ENCODE measurements around the gene MGAT5.

The MGAT5 gene

DNA sequence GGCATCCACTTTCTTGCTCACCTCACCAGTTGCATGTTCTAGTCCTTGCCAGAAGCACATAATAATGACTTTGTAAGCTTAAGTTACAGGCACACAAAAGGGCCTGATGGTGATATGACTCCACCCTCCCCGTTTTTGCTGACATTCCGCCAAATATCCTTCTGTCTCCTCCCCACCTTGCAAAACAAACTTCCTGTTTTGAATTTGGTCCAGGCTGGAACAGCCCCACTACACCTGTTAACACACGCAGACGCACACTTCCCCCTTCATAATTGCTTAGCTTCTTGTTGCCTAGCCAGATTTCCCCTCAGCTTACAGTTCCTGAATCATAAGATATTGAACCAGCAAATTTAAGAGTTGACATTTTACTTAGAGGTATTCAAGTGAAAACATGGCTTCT, at the start of gene MGAT5:
Gene MGAT5, plus strand, starts transcription at position 269 of the 400 bp plus-strand sequence. CDS start 332 bp downstream, outside the sequence.
- in situ Hi-C loops (cut with HindIII; ENCODE audit: low sequenced_read_pairs), result no loop called here

GRCh38 chr2:134205087-134205486, 48.8 kb upstream of the MGAT5 start:
- in situ Hi-C loops (cut with HindIII; ENCODE audit: low sequenced_read_pairs), result loop anchor here (25.0 kb wide), 1 partner anchor 318 kb away; no protein-coding TSS in a partner anchor

DNA sequence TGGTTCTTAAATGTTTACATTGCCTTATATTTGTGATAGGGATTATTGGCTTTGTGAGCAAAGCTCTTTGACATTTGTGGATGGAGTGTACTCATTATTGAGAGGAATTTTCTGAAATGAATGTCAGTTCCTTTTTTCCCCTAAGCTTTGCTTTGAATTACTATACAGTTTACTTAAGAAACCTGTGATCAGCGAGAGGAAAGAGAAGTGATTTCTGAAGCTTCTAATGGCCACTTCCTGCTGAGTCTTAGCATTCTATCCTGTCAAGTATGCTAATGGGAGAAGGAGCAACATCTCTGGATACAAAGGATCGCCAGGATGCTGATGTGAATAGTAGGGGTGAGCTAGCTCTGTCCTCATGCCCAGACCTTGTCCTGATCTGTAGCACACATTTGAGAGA, 47.8 kb upstream of the MGAT5 start:
- in situ Hi-C loops (cut with HindIII; ENCODE audit: low sequenced_read_pairs), result loop anchor here (25.0 kb wide), 1 partner anchor 319 kb away; no protein-coding TSS in a partner anchor

DNA sequence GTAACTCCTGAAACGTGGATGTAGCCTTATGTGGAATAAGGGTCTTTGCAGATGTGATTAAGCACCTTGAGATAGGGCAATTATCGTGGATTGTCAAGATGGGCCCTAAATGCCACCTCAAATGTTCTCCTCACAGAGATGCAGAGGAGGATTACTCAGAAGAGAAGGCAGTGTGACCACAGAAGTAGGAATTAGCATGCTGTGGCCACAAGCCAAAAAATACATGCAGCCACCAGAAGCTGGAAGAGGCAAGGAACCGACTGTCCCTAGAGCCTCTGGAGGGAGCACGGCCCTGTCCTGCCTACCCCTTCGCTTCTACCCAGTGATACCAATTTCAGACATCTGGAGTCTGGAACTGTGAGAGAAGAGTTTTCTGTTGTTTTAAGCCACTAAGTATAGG, 47.3 kb upstream of the MGAT5 start:
- in situ Hi-C loops (cut with HindIII; ENCODE audit: low sequenced_read_pairs), result loop anchor here (25.0 kb wide), 1 partner anchor 319 kb away; no protein-coding TSS in a partner anchor

DNA sequence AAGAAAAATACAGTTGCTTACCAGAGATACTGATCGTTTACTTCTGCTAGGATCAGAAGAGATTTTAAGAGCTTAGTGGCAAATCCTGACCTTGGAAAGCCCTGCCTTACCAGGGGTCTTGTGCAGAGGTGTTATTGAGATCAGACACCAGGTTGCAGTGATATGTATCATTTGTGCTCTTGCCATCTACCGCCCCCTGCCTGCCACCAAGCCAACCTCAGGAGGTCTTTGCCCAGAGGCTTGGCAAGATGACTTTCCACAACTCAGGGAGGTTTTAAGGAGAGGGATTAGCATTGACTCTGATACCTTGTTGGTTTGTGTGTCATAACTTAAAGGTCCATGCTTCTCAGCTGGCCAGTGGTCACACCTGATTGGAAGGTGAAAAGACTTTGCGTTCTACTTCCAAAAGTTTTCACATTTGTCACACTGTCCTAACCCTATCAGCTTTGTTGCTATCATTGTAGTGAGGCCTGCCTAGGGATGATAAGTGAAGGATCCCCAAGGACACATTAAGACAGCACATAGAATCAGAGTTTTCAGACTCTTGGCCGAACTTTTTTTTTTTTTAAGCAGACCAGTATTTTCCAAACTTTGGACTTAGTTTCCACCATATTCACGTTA, 46.2 kb upstream of the MGAT5 start:
- in situ Hi-C loops (cut with HindIII; ENCODE audit: low sequenced_read_pairs), result loop anchor here (25.0 kb wide), 1 partner anchor 320 kb away; no protein-coding TSS in a partner anchor

DNA sequence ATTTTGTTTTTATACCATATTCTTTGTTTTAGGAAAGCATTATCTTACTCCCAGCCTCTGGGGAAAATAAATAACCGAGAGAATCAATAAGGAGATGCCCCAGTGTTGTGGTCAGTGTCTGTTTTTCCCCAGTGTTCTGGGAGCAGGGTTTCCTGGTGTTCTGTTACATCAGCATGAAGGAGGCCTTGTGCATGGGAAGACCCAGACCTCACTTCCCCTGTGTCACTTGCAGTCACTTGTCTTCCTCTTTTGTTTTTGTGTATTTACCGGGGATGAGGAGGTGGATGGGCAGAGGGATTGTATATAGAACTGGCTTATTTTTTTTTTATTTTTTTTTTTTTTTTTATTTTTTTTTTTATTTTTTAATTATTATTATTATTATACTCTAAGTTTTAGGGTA, 45.0 kb upstream of the MGAT5 start:
- in situ Hi-C loops (cut with HindIII; ENCODE audit: low sequenced_read_pairs), result loop anchor here (25.0 kb wide), 1 partner anchor 322 kb away; no protein-coding TSS in a partner anchor

DNA sequence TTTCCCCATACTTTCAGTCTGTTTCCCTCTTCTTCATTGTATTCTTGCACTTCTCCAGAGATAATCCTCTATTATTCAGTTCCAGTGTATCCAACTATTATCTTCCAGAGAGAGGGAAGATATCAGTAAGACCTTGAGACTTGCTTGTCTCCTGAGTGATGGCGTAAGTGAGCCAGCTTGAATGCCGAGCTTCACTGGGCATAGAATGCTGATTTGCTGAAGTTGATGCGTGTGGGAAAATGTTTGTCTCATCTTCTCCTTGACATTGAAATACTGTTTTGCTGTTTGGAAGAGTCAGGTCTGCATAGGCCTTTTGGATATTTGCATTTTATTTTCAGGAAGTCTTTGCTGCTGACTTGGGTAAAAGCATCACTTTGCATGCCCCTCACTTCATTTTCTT, 41.1 kb upstream of the MGAT5 start:
- in situ Hi-C loops (cut with HindIII; ENCODE audit: low sequenced_read_pairs), result loop anchor here (25.0 kb wide), 1 partner anchor 325 kb away; no protein-coding TSS in a partner anchor

DNA sequence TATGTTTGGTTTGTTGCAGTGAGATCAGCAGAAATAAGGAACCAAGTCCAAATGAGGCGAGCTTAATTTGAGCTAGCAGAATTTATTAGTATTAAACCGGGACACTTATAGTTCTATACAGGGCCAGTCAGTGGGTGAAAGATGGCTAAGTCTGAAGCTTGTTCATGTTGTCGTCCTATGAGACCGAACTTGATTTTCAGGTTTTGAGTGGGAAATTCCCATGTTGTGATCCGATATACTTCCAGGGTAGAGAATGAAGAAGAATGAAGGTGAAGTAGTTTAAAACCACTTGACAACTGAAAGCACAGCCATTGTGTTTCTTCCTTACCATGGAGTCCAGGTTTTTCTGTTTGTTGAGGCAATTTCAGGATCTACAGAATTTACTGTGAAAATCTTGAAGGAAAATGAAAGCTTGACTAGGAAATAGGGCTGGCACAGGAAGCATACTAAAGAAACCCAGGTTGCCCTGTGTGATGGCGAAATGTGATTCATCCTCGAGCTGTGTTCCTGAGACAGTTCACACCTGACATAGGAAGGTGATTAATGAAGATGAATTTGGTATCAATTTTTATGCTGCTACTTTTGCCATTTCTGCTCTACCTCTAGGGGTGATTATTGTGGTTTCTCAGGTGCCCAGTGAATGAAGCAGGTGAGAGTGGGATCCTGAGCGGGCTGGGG, 37.6 kb upstream of the MGAT5 start:
- in situ Hi-C loops (cut with HindIII; ENCODE audit: low sequenced_read_pairs), result loop anchor here (5.0 to 25.0 kb wide), 2 partner anchors 59 to 329 kb away; no protein-coding TSS in a partner anchor

DNA sequence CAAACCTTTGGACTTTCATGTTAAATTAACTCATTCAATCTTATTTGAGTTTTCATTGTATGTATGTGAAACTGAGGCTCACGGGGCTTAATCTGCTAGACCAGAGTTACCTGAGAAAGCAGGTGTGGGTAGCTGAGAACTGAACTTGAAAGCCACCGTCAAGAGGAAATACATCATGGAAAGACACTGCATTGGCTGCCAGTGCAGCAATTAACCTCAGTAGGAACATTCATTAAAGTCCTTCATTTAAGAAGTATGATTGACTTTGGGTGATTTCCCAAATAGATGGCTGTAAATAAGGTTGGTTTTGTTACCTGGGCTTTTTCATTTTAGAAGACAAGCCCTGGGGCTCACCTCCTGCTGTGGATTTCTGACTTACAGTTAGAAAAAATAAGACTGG, 36.5 kb upstream of the MGAT5 start:
- in situ Hi-C loops (cut with HindIII; ENCODE audit: low sequenced_read_pairs), result loop anchor here (5.0 to 25.0 kb wide), 2 partner anchors 60 to 330 kb away; no protein-coding TSS in a partner anchor

GRCh38 chr2:134217924-134218323, 35.9 kb upstream of the MGAT5 start:
- in situ Hi-C loops (cut with HindIII; ENCODE audit: low sequenced_read_pairs), result loop anchor here (5.0 to 25.0 kb wide), 2 partner anchors 61 to 331 kb away; no protein-coding TSS in a partner anchor

DNA sequence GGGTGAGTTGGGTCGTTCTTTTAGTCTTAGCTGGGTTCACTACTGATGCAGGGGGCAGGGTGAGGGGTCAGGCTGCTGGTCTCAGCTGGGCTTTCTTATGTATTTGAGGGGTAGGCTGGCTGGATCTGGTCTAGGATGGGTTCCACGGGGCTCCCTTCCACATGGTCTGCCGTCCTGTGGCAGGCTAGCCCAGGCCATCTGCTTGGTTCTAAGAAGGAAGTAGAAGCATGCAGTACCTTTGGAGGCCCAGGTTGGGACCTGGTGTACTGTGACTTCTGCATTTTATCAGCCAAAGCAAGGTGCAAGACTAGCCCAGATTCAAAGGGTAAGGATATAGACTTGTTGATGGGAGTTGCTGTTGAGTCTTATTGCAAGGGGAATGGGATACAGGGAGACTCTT, 35.5 kb upstream of the MGAT5 start:
- in situ Hi-C loops (cut with HindIII; ENCODE audit: low sequenced_read_pairs), result loop anchor here (5.0 to 25.0 kb wide), 2 partner anchors 61 to 331 kb away; no protein-coding TSS in a partner anchor

- in situ Hi-C loops (cut with HindIII; ENCODE audit: low sequenced_read_pairs), result loop anchor here (5.0 to 25.0 kb wide), 2 partner anchors 62 to 332 kb away; no protein-coding TSS in a partner anchor
Observed at GRCh38 chr2:134218930-134219658, 34.8 kb upstream of the MGAT5 start.

GRCh38 chr2:134220344-134220974, 33.4 kb upstream of the MGAT5 start:
- in situ Hi-C loops (cut with HindIII; ENCODE audit: low sequenced_read_pairs), result loop anchor here (25.0 kb wide), 1 partner anchor 333 kb away; no protein-coding TSS in a partner anchor

- in situ Hi-C loops (cut with HindIII; ENCODE audit: low sequenced_read_pairs), result loop anchor here (25.0 kb wide), 1 partner anchor 337 kb away; no protein-coding TSS in a partner anchor
Observed at GRCh38 chr2:134224005-134224404, 29.9 kb upstream of the MGAT5 start.

DNA sequence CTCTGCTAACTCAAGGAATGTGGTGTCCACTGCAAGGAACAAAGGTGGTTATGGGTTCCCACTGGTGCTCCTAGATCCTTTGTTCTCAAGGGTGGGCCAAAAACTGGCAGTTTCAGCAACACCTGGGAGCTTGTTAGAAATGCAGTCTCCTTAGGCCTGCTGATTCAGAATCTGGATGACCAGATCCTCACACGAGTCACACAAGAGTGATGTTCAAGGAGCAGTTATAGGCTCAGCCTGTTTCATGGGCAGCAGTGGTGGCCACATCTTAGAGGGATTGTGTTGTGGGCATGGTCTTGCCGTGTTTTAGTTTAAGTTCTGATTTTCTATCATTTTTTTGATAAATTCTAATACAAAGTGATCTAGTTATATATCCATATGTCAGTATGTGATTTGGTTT, 28.7 kb upstream of the MGAT5 start:
- in situ Hi-C loops (cut with HindIII; ENCODE audit: low sequenced_read_pairs), result no loop called here

- in situ Hi-C loops (cut with HindIII; ENCODE audit: low sequenced_read_pairs), result no loop called here
Observed at GRCh38 chr2:134225841-134226240, 28.0 kb upstream of the MGAT5 start.

- in situ Hi-C loops (cut with HindIII; ENCODE audit: low sequenced_read_pairs), result no loop called here
Observed at GRCh38 chr2:134226601-134227000, 27.3 kb upstream of the MGAT5 start.

- in situ Hi-C loops (cut with HindIII; ENCODE audit: low sequenced_read_pairs), result no loop called here
Observed at GRCh38 chr2:134227666-134228065, 26.2 kb upstream of the MGAT5 start.

DNA sequence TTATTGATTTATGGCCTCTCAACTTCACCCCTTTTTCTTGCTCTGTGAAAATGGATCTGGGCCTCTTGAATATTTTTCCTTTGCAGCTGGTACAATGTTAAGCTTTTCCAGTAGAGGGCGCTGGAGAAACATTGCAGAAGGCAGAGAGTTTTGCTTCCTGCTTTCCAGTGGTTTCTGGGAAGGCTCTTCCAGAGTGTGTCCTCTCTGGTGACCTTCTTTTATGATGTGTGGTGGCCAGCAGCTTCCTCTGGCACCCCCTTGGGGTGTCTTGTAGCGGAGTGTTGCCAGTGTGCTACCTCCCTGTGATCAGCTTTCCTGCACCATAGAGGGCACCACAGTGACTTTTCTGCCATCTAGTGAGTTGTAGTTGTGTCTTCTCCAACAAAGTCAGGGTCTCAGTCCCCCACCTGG, 25.4 kb upstream of the MGAT5 start:
- in situ Hi-C loops (cut with HindIII; ENCODE audit: low sequenced_read_pairs), result no loop called here

DNA sequence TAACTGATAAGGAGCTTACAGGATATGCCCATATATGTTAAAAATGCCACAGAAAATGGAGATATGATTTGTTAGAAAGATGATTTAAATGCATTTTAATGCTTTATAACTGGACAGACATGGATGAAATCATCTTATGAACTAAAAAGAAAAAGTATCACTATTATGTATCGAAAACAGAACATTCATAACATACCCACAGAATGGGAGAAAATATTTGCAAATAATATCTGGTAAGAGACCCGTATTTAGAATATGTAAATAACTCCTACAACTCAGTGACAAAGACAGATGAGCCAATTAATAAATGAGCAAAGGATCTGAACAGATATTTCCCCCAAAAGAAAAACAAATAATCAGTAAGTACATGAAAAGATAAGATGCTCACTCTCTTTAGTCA, 24.3 kb upstream of the MGAT5 start:
- in situ Hi-C loops (cut with HindIII; ENCODE audit: low sequenced_read_pairs), result no loop called here
